HEK293 (cell line): ENCODE measurements around the gene MXD4.

Experiments used
- SETDB1 ChIP-seq: IDR thresholded peaks from one replicate; pipeline ENCODE4 v1.6.1; 2017; ENCODE audit warnings: mild to moderate bottlenecking, low read length, moderate library complexity, mixed read lengths; ENCODE audit not compliant: insufficient read length
- ZNF24 ChIP-seq: fragments of 450-650 bp; formaldehyde crosslinking; IDR thresholded peaks from 2 replicates; pipeline ENCODE4 v1.5.1; 2016; ENCODE audit warnings: missing biosample characterization, missing genetic modification characterization

DNA sequence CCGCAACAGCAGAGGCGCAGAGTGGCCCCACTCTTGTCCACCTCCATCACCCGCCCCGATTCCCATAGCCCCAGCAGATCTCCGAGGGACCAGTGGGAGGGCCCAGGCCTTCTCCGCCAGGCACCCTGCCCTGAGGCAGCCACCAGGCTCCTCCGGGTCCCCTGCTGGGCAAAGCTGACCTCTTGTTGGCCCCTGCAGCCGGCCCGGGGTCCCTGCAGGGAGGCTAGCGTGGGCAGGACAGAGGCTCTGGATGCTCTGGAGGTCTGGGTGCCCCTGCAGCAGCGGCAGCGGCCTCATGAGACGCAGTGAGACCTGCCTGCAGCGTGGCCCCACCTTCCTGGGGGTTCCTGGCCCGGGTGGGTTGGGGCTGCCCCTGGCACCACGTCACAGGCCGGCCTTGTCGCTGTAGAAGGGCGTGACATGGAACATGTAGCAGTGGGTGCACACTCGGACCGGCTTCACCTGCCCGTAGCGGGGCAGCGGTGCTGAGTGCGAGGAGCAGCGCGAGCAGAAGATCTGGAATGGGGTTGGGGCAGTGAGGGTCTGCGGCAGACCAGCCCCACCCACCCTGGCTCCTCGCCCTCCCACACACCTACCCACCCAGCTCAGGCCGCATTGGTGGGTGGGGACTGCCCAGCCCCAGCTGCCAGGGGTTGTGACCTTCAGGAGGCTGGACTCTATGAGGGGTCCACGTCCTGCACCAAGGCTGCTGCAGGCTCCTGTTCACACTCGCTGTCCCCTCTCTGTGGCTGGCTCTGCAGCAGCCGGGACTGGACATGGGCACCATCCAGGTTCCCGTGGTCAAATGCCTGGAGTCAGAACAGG, 8.6 kb upstream of the MXD4 start:
- no peak for TF ChIP-seq ZNF24
- TF ChIP-seq SETDB1, result no peak
